ENCODE data around the gene ATCAY.

- no peak for TF ChIP-seq CTCF (IDR thresholded peaks at IDR 0.05 in 8 of 11, conservative IDR thresholded peaks at IDR 0.05 in 3 of 11)
- no peak for TF ChIP-seq POLR2AphosphoS5 (IDR thresholded peaks at IDR 0.05)
- TF ChIP-seq POLR2A (IDR thresholded peaks at IDR 0.05) = no peak
Observed at GRCh38 chr19:3862826-3863500, 17.5 kb upstream of the ATCAY start.
